CD4-positive, alpha-beta T cell treated with Interleukin-4 for 4 hours (primary cell): ENCODE results near the gene SCGB3A1.

Experiments
- DNase-seq: peaks from one replicate; pipeline ENCODE4 v3.0.0-alpha.2; 2020

SCGB3A1 gene

DNA sequence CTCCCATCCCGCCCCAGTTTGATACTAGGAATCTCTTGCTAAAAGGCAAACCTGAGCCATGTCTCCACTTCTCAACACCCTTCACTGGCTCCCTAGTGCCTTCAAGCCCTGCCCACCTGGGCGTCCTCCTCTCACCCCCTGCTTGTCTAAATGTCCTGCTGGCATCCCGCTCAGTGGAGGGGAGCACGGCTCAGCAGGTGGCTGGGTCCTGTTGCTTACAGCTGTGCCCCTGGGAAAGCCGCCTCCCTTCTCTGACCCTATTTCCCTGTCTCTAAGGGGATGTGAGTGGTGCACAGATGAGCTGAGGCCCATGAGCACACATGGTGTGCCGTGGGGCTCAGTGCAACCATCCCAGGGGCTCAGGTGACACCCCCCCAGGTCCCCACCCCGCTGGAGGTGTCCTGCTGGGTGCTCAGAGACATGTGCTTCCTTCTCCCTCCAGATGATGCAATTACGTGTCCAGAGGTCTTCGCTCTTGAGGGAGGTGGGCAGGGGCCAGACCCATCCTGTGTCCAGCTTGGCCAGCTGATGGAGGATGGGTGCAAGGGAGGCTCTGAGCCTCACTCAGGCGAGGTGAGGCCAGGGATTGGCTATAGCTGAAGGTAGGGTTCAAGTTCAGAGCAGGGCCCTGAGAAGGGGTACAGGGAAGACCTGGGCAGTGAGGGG, 34.0 kb upstream of the SCGB3A1 start:
- DNase-seq: no peak

DNA sequence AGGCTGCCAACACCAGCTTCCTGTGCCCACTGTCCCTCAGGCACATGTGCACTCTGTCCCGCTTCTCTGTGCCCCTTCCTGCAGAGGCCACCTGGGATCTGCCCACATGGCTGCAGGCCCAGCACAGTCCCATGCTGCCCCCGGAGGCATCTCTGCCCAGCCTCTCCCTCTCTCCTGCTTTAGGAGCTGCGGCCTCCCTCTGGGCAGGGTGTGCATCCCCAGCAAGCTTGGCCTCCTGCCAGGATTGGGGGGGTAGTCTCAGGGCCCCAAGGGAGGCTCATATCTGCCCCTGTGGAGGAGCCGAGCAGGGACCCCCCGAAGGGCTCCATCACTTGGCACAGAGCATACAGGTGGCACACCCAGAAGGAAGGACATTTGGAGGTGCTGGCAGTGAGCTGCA, 33.3 kb upstream of the SCGB3A1 start:
- no peak for DNase-seq

DNA sequence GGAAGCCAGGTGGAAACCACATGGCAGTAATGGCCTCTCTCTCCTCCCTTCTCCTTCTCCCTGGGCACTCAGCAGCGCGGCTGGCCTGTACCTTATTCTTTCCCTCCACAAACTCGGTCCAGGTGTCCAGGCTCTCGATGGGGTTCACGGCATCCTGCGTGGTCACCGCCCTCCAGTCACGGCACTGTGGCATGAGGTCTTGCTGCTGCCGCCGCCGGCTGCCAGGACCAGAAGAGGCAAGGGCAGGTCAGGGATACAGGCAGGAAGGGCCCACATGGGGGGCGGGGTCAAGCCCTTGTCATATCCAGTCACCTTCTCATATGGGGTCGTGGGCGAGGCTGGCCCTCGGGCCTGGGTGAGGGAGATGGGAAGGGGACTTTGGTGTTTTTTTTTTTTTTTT, 32.5 kb upstream of the SCGB3A1 start:
- no peak for DNase-seq

DNA sequence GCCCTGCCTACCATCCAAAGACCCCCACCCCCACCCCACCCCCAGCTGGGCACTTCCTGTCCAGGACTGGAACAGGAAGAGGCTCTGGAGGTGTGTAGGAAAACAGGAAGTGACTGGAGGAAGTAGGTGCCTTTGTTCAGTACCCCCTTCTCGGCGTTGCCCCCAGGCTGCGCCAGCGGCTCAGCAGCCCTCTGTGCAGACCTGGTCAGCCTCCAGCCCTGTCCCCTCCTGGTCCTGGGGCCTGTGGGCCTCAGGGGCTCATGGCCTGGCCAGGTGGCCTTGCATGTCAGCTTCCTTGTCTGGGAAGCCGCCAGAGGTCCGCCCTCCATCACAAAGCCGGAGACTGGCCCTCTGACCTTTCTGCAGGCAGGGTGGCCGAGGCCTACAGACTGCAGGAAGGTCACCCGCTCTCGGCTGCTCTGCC, 32.1 kb upstream of the SCGB3A1 start:
- DNase-seq: no peak

GRCh38 chr5:180622910-180623309, 31.6 kb upstream of the SCGB3A1 start:
- DNase-seq: no peak

- no peak for DNase-seq
Observed at GRCh38 chr5:180621311-180621710, 30.0 kb upstream of the SCGB3A1 start.

DNA sequence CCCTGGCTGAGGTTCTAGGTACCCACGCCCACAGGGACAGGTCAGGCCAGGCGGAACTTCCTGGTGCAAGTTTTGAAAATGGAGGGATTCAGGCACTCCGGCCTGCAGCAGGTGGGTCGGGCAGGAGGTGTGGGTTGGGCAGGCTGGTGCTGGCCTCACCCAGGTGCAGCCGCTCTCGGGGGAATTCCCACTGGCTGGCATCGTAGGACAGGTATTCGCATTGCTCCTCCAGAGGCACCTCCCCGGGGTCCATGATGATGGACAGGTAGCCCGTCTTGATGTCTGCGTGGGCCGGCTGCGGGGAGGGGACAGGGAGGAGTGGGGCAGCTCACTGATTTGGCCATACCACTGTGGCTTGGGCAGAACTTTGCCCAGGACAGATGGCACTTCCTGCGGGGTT, 28.7 kb upstream of the SCGB3A1 start:
- DNase-seq: no peak

- no peak for DNase-seq
Observed at GRCh38 chr5:180619563-180619915, 28.2 kb upstream of the SCGB3A1 start.

- DNase-seq: no peak
Observed at GRCh38 chr5:180618829-180619562, 27.7 kb upstream of the SCGB3A1 start.

GRCh38 chr5:180618487-180618828, 27.2 kb upstream of the SCGB3A1 start:
- DNase-seq: no peak

GRCh38 chr5:180613814-180614188, 22.5 kb upstream of the SCGB3A1 start:
- DNase-seq: no peak

DNA sequence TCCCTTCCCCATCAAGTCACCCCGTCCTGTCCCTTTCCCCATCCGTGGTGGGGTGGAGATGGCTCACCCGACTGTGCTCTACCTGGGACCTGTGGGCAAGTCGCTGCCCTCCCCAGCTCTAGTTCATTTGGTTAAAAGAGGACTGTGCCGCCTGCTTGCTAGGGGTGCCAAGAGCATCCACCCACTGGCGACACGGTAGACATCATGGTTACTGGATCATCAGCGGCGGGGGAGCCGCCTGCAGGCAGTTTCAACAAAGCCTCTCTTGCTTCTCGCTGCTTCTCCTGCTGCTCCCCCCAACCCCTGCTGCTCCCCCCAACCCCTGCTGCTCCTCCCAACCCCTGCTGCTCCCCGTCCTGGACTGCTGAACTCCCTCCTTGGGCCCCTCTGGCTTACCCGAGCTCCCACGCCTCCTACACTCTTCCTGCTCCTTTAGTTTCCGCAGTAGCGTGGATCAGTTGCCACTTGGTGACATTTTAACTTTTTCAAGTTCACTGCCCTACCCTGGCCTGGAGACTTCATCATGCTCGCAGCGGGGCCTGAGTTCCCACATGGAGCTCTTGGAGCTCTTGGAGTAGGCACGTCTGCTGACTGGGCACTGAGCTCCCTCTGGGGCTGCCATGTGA, 22.0 kb upstream of the SCGB3A1 start:
- DNase-seq: no peak

DNA sequence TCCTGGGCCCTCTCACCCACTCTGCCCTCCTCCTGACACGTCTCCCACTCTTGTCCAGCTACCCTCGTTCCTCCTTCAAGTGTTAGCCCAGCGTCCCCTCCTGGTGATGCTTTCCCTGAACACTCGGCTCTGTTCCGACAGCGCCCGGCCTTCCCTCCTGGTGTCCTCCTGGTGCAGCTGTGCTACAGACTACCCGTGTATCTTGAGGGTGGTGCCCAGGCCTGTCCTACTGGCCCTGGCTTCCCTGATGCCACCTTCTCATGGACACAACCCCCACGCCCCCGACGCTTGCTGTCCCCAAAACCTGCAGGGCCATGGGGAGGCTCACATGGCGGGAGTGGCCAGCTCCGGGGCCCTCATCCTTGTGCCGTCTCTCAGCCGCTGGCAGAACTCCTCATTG, 21.4 kb upstream of the SCGB3A1 start:
- no peak for DNase-seq

GRCh38 chr5:180611140-180611850, 20.0 kb upstream of the SCGB3A1 start:
- no peak for DNase-seq

- DNase-seq: no peak
Observed at GRCh38 chr5:180609817-180610550, 18.7 kb upstream of the SCGB3A1 start.

DNA sequence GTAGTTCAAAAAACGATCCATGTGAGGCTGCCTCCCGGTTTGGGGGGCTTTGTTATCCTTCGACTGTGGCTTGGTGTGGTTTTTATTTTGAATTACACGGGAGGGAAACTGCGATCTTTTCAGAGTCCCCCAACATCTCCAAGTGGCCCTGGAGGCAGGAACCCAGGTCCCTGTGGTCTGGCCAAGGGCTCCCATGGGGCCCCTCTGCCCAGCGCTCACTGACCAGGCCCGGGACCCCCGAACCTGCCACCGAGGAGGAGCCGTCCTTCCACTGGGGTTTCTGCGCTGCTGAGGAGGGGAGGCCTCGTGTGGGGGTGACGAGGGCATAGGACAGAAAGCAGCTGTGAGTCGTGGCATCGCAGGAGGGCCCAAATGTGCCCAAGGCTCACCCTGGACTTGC, 18.1 kb upstream of the SCGB3A1 start:
- DNase-seq: no peak

DNA sequence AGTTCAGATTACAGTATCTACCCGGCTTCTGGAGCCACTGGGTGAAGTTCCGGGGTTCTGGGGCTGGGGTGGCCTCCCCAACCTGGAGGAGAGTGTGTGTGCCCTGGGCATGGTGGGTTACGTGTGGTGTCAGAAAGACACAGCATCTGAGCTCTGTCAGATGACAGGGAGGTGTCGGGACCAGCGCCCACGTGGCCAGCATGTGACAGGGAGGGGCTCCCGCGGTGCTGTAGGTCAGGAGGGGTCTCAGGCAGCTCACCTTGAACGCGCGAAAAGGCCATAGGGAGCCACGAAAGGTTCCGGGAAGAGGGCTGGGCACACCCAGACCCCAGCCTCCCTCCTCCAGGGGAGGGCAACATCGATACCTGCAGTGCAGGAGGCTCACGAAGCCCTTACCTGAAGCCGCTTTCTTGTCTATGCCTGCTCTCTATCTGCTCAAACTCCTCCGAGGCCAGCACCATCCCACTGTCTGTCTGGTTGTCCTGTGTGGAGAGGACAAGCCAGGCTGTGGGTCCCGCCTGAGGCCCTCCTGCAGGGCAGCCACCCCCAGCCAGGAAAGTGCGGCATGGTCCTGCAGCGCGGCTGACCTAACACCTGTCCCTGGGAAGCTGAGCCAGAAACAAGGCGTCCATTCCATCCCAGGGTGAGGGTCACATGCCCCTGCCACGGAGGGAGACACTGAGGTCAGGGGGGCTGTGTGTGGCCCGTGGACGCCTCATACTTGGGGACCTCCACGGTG, 17.4 kb upstream of the SCGB3A1 start:
- no peak for DNase-seq

DNA sequence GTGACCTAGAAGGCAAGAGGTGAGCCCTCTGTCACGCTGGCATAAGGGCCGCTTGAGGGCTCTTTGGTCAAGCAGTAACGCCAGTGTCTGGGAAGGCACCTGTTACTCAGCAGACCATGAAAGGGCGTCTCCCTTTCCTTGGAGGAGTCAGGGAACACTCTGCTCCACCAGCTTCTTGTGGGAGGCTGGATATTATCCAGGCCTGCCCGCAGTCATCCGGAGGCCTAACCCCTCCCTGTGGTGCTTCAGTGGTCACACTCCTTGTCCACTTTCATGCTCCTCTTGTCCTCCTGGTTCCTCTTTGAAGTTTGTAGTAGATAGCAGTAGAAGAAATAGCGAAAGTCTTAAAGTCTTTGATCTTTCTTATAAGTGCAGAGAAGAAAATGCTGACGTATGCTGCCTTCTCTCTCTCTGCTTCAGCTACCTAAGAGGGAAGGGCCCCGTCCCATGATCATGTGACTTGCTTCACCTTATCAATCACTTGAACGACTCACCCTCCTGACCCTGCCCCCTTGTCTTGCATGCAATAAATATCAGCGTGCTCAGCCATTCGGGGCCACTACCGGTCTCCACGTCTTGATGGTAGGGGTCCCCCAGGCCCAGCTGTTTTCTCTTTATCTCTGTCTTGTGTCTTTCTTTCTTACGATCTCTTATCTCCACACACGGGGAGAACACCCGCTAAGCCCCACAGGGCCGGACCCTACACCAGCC, 16.7 kb upstream of the SCGB3A1 start:
- no peak for DNase-seq

DNA sequence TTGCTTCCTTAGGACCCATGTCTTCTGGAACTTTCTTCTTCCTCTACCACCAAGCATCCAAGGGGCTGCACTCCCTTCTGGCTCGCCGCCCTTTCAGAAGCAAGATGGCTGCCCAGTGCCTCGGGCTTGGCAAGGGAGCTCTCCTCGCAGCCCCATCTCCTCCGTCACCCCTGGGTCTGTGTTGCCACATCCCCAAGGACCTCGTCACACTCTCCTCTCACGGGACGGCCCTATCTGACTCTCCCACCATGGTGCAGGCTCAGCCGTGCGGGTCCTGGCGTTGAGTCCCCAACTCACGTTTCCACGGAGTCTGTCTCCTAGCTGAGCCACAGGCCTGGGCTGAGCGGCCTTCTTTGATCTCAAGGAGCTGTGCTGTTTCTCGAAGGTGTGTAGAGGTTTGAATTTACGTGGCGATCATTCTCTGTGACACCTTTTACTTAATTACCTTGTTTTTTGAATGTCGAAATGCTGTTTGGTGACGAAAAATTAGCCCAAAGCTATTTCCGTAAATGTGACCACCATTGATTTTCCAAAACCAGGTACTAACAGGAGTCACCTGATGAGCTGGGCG, 15.0 kb upstream of the SCGB3A1 start:
- DNase-seq: no peak

GRCh38 chr5:180605554-180606214, 14.4 kb upstream of the SCGB3A1 start:
- peak; percentile 53 for DNase-seq

DNA sequence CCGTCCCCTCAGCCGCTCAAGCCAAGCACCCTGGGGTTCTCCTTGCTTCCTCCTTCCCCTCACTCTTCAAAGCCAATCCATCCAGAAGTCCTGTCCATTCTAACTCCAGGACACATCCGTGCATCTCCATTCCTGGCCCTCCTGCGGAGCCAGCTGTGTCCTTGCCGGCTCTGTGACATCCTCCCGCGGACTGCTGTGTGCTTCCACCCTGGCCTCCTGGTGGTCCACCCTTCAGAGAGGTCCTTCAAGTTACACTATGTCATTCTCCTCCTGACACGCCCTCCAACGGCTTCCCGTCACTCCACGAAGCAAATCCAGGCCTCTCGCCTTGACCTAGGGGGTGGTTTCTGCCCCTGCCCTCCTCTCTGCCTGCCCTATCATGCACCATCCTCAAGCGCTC, 13.0 kb upstream of the SCGB3A1 start:
- DNase-seq: no peak
